H9 (cell line): ENCODE measurements around the gene OR2T6. TPM values are rescaled to one million over a fixed set of nuclear protein-coding genes. Genes with fewer than 3 reads are reported as not detected.
"Not testable (repeated sequence)": the region's sequence is repeated elsewhere in the genome, so short reads cannot be mapped to it uniquely, and the experiment has no call there.

Experiments used
- DNase-seq: peaks from one replicate; pipeline ENCODE4 v3.0.0-alpha.2; 2017
- H2AFZ ChIP-seq: one replicate; pipeline ENCODE4 v1.6.1; 2013; ENCODE audit warnings: mild to moderate bottlenecking, low read length, control low read depth, moderate library complexity
- H2AK5ac ChIP-seq: 2 replicates; pipeline ENCODE4 v1.6.1; 2013; ENCODE audit warnings: low read length, control low read depth, mixed read lengths; ENCODE audit not compliant: insufficient read length
- H2BK120ac ChIP-seq: one replicate; pipeline ENCODE4 v1.6.1; 2013; ENCODE audit warnings: low read depth, mild to moderate bottlenecking, low read length, control low read depth, inconsistent platforms; ENCODE audit not compliant: poor library complexity, severe bottlenecking
- H2BK12ac ChIP-seq: 2 replicates; pipeline ENCODE4 v1.6.1; 2013; ENCODE audit warnings: low read length, control low read depth, mixed read lengths, low read depth; ENCODE audit not compliant: insufficient read length
- H2BK15ac ChIP-seq: 2 replicates; pipeline ENCODE4 v1.6.1; 2013; ENCODE audit warnings: low read depth, low read length, control low read depth
- H2BK20ac ChIP-seq: one replicate; pipeline ENCODE4 v1.6.1; 2013; ENCODE audit warnings: low read depth, mild to moderate bottlenecking, low read length, control low read depth, inconsistent platforms; ENCODE audit not compliant: poor library complexity, severe bottlenecking
- H2BK5ac ChIP-seq: 2 replicates; pipeline ENCODE4 v1.6.1; 2013; ENCODE audit warnings: low read length, control low read depth, mixed read lengths; ENCODE audit not compliant: insufficient read length
- H3K14ac ChIP-seq: 2 replicates; pipeline ENCODE4 v1.6.1; 2013; ENCODE audit warnings: low read length, control low read depth; ENCODE audit not compliant: insufficient read depth
- H3K18ac ChIP-seq: 2 replicates; pipeline ENCODE4 v1.6.1; 2013; ENCODE audit warnings: low read depth, mild to moderate bottlenecking, mixed read lengths, low read length, control low read depth; ENCODE audit not compliant: insufficient read length
- H3K23ac ChIP-seq: 2 replicates; pipeline ENCODE4 v1.6.1; 2013; ENCODE audit warnings: low read length, control low read depth, mixed read lengths, low read depth; ENCODE audit not compliant: insufficient read length
- H3K23me2 ChIP-seq: 2 replicates; pipeline ENCODE4 v1.6.1; 2013; ENCODE audit warnings: low read depth, mild to moderate bottlenecking, mixed read lengths, low read length, control low read depth; ENCODE audit not compliant: insufficient read length, poor library complexity, severe bottlenecking
- H3K27ac ChIP-seq: 2 replicates; pipeline ENCODE4 v1.5.1; 2013; ENCODE audit warnings: low read length, control low read depth, mixed read lengths, low read depth; ENCODE audit not compliant: insufficient read length
- H3K27me3 ChIP-seq: 2 replicates; pipeline ENCODE4 v1.6.1; 2013; ENCODE audit warnings: low read length, control low read depth, inconsistent platforms; ENCODE audit not compliant: insufficient read depth
- H3K4ac ChIP-seq: 2 replicates; pipeline ENCODE4 v1.6.1; 2013; ENCODE audit warnings: low read depth, mild to moderate bottlenecking, control low read depth, inconsistent platforms, low read length, moderate library complexity
- H3K4me1 ChIP-seq: 2 replicates; pipeline ENCODE4 v1.6.1; 2013; ENCODE audit warnings: low read length, control low read depth, inconsistent platforms; ENCODE audit not compliant: insufficient read depth
- H3K4me2 ChIP-seq: 2 replicates; pipeline ENCODE4 v1.6.1; 2013; ENCODE audit warnings: low read length, control low read depth, mixed read lengths; ENCODE audit not compliant: insufficient read length, insufficient read depth
- H3K56ac ChIP-seq: 2 replicates; pipeline ENCODE4 v1.6.1; 2013; ENCODE audit warnings: low read depth, mild to moderate bottlenecking, mixed read lengths, low read length, control low read depth; ENCODE audit not compliant: insufficient read length
- H3K79me1 ChIP-seq: 2 replicates; pipeline ENCODE4 v1.6.1; 2013; ENCODE audit warnings: low read depth, mild to moderate bottlenecking, moderate library complexity, low read length, control low read depth, inconsistent platforms; ENCODE audit not compliant: insufficient read depth, poor library complexity, severe bottlenecking
- H3K79me2 ChIP-seq: 2 replicates; pipeline ENCODE4 v1.6.1; 2013; ENCODE audit warnings: low read length, control low read depth, inconsistent platforms; ENCODE audit not compliant: insufficient read depth
- H3K9ac ChIP-seq: 2 replicates; pipeline ENCODE4 v1.6.1; 2013; ENCODE audit warnings: low read length, control low read depth, mixed read lengths; ENCODE audit not compliant: insufficient read length; ENCODE audit errors: extremely low read depth
- H3K9me3 ChIP-seq: one replicate; pipeline ENCODE4 v1.6.1; 2013; ENCODE audit warnings: low read depth, low read length, inconsistent platforms; ENCODE audit not compliant: control insufficient read depth
- H3T11ph ChIP-seq: one replicate; pipeline ENCODE4 v1.6.1; 2013; ENCODE audit warnings: mild to moderate bottlenecking, low read length, control low read depth, inconsistent platforms
- H4K20me1 ChIP-seq: one replicate; pipeline ENCODE4 v1.6.1; 2013; ENCODE audit not compliant: control insufficient read depth, insufficient read length, insufficient read depth
- H4K5ac ChIP-seq: 2 replicates; pipeline ENCODE4 v1.6.1; 2013; ENCODE audit warnings: low read depth, mild to moderate bottlenecking, mixed read lengths, low read length, control low read depth; ENCODE audit not compliant: insufficient read length
- H4K8ac ChIP-seq: replicated peaks from 2 replicates; pipeline ENCODE4 v1.6.1; 2013; ENCODE audit warnings: low read length, control low read depth, mixed read lengths, low read depth; ENCODE audit not compliant: insufficient read length
- H4K91ac ChIP-seq: 2 replicates; pipeline ENCODE4 v1.6.1; 2013; ENCODE audit warnings: low read depth, mild to moderate bottlenecking, moderate library complexity, mixed read lengths, low read length, control low read depth; ENCODE audit not compliant: insufficient read length
- H3K27ac Mint-ChIP-seq, 3 experiments: 2 replicates in 2 of 3; 3 replicates in 1 of 3; pipeline ENCODE4 v1.8.0; 2020 to 2021; ENCODE audit warnings: mixed read lengths in 3 of 3, mild to moderate bottlenecking in 1 of 3, moderate library complexity in 1 of 3
- H3K27me3 Mint-ChIP-seq: 2 replicates; pipeline ENCODE4 v1.8.0; 2021; ENCODE audit warnings: low read depth, mild to moderate bottlenecking, moderate library complexity, mixed read lengths
- H3K36me3 Mint-ChIP-seq, 3 experiments: 2 replicates in 2 of 3; 3 replicates in 1 of 3; pipeline ENCODE4 v1.8.0; 2020 to 2021; ENCODE audit warnings: low read depth in 3 of 3, mixed read lengths in 3 of 3; ENCODE audit not compliant: insufficient read depth in 1 of 3
- H3K4me1 Mint-ChIP-seq, 2 experiments: 2 replicates each; pipeline ENCODE4 v1.8.0; 2020; ENCODE audit warnings: mixed read lengths in 2 of 2
- H3K4me3 Mint-ChIP-seq, 2 experiments: 2 replicates in 1 of 2; 3 replicates in 1 of 2; pipeline ENCODE4 v1.8.0; 2020 to 2021; ENCODE audit warnings: mild to moderate bottlenecking in 2 of 2, mixed read lengths in 2 of 2, moderate library complexity in 1 of 2
- H3K9me3 Mint-ChIP-seq, 2 experiments: 2 replicates in 1 of 2; 3 replicates in 1 of 2; pipeline ENCODE4 v1.8.0; 2020; ENCODE audit warnings: mild to moderate bottlenecking in 2 of 2, mixed read lengths in 2 of 2, moderate library complexity in 1 of 2
- WGBS: extraction: QIAGEN DNeasy Blood & Tissue Kit; methylation state at CpG from one replicate; pipeline ENCODE4 v1.1.7; 2013; ENCODE audit warnings: missing lambda C conversion rate, low lambda C conversion rate, mixed read lengths; ENCODE audit not compliant: insufficient read length; ENCODE audit errors: extremely low coverage; 5-methylcytosine and 5-hydroxymethylcytosine counted together
- total RNA-seq: library from RNA; stranded (reverse); gene quantifications from 2 replicates; pipeline ENCODE4 v1.2.1, GENCODE V29; 2021

OR2T6 gene
- total RNA-seq, 1 experiment from 2014 or later = not detected

DNA sequence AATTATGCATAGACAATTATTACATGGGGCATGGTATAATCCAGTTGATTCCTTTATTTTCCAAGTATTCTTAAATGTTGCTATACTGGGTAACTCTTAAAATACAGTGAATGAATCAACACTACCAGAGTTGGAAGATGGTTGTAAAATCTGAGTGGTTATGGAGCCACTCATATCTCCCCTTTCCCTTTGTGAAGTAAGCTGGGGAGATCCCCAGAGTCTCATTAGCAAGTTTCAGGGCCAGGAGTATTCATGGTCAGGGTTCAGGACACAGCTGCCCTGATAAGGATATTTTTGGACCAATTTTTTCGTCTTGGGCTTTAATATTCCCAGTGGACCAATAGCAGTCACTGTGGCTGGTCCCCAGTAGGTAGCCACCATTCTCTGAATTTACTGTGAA, 63.1 kb downstream of the OR2T6 start:
- not testable (repeated sequence) for H3T11ph ChIP-seq, H3K56ac ChIP-seq, H2BK5ac ChIP-seq, H3K18ac ChIP-seq, H2AK5ac ChIP-seq, H3K4me2 ChIP-seq, H4K8ac ChIP-seq, H3K27ac ChIP-seq, H2BK120ac ChIP-seq, H2BK12ac ChIP-seq, H3K4me3 Mint-ChIP-seq, H3K4me1 ChIP-seq, H4K91ac ChIP-seq, H3K79me1 ChIP-seq, H2BK20ac ChIP-seq, H3K4ac ChIP-seq, H3K23me2 ChIP-seq, H3K27ac Mint-ChIP-seq, H3K9ac ChIP-seq, H3K4me1 Mint-ChIP-seq, H3K27me3 Mint-ChIP-seq, H2BK15ac ChIP-seq, H3K27me3 ChIP-seq, H3K36me3 Mint-ChIP-seq, H2AFZ ChIP-seq, H3K14ac ChIP-seq, H4K20me1 ChIP-seq, H3K23ac ChIP-seq, DNase-seq, H3K79me2 ChIP-seq, H4K5ac ChIP-seq
- WGBS = no CpG with 5 or more reads among the region's 1 CpG
- H3K9me3 Mint-ChIP-seq = peaks cover 55 to 59% of the 10 kb centered on the region in 2 experiments
- H3K9me3 ChIP-seq = peaks cover 26% of the 10 kb centered on the region

DNA sequence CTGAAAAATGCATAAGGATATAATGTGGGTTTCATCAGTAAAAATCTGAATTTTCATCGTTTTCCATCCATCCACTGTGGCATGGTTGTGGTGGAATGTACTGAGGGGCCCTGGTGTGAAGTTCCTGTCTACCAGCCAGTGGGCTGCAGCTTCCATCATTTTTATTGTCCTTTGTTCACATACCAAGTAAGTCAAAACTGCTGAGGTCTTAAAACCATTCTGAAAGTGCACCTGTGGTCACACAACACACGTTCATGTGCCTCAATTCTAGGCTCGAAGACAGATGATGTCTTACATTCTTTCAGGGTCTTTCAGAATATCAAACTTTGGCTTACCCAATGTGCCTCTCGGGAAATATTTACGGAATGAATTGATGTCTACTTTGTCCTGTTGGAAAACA, 63.7 kb downstream of the OR2T6 start:
- H3K27ac Mint-ChIP-seq, H3K79me2 ChIP-seq, H3K36me3 Mint-ChIP-seq, H4K20me1 ChIP-seq, H3K18ac ChIP-seq, H2AK5ac ChIP-seq, H3K9ac ChIP-seq, H3K4me1 ChIP-seq, H2BK20ac ChIP-seq, H3K27me3 ChIP-seq, H3K4me1 Mint-ChIP-seq, H3K4ac ChIP-seq, H3K23ac ChIP-seq, H3T11ph ChIP-seq, H2BK120ac ChIP-seq, H3K14ac ChIP-seq, H4K91ac ChIP-seq, H3K4me2 ChIP-seq, H2BK5ac ChIP-seq, H2AFZ ChIP-seq, H3K27me3 Mint-ChIP-seq, H3K79me1 ChIP-seq, H3K23me2 ChIP-seq, H3K56ac ChIP-seq, H2BK15ac ChIP-seq, H4K8ac ChIP-seq, H2BK12ac ChIP-seq, H3K4me3 Mint-ChIP-seq, H3K27ac ChIP-seq, H4K5ac ChIP-seq, DNase-seq: not testable (repeated sequence)
- peaks cover 60 to 63% of the 10 kb centered on the region in 2 experiments for H3K9me3 Mint-ChIP-seq
- no CpG with 5 or more reads among the region's 5 CpGs for WGBS
- peaks cover 22% of the 10 kb centered on the region for H3K9me3 ChIP-seq
